WTC11 (cell line): ENCODE results near the gene GPR135. TPM values are rescaled to one million over a fixed set of nuclear protein-coding genes. Genes with fewer than 3 reads are reported as not detected.

Experiments used
- ATAC-seq: fragments of 200-7000 bp; cut with Tn5 transposase; 2 replicates; pipeline ENCODE4 v1.10.0; 2021; ENCODE audit warnings: mild to moderate bottlenecking, moderate library complexity
- CTCF ChIA-PET: fragments of 300-600 bp; sonication (Branson Sonifier 250); formaldehyde crosslinking; loops from one replicate; lab custom pipeline; 2021; ENCODE audit warnings: antibody characterized with exemption; lab: Charles Lee
- POLR2A ChIA-PET: fragments of 350-600 bp; sonication (Branson Sonifier 250); formaldehyde crosslinking; loops from one replicate; lab custom pipeline; 2021; ENCODE audit warnings: antibody characterized with exemption; lab: Charles Lee
- DNase-seq: peaks from one replicate; pipeline ENCODE4 v3.0.0; 2021; ENCODE audit warnings: low spot score
- H3K27ac Mint-ChIP-seq: 2 replicates; pipeline ENCODE4 v1.8.0; 2021; ENCODE audit warnings: mixed read lengths
- H3K27me3 Mint-ChIP-seq: 2 replicates; pipeline ENCODE4 v1.8.0; 2021; ENCODE audit warnings: low read depth, mild to moderate bottlenecking, moderate library complexity, mixed read lengths
- H3K36me3 Mint-ChIP-seq: 2 replicates; pipeline ENCODE4 v1.8.0; 2021; ENCODE audit warnings: mixed read lengths
- H3K4me1 Mint-ChIP-seq: 2 replicates; pipeline ENCODE4 v1.8.0; 2022; ENCODE audit warnings: mixed read lengths
- H3K4me3 Mint-ChIP-seq: 2 replicates; pipeline ENCODE4 v1.8.0; 2021; ENCODE audit warnings: mild to moderate bottlenecking, moderate library complexity, mixed read lengths
- H3K9me3 Mint-ChIP-seq: 2 replicates; pipeline ENCODE4 v1.8.0; 2021; ENCODE audit warnings: mixed read lengths
- CBFB ChIP-seq: sonication (generic); formaldehyde crosslinking; IDR thresholded peaks from 2 replicates; pipeline ENCODE4 v1.8.1; 2022; ENCODE audit warnings: mild to moderate bottlenecking, low read depth, missing genetic modification reagents
- CREB1 ChIP-seq: sonication (generic); formaldehyde crosslinking; IDR thresholded peaks from 2 replicates; pipeline ENCODE4 v1.8.0; 2023; ENCODE audit warnings: mild to moderate bottlenecking, missing genetic modification reagents
- ETV6 ChIP-seq: sonication (generic); formaldehyde crosslinking; IDR thresholded peaks from 2 replicates; pipeline ENCODE4 v1.8.1; 2022; ENCODE audit warnings: mild to moderate bottlenecking, missing genetic modification reagents
- FOXJ3 ChIP-seq: sonication (generic); formaldehyde crosslinking; IDR thresholded peaks from 2 replicates; pipeline ENCODE4 v1.9.0; 2021; ENCODE audit warnings: missing genetic modification reagents, mild to moderate bottlenecking, borderline replicate concordance
- FOXK1 ChIP-seq: sonication (generic); formaldehyde crosslinking; IDR thresholded peaks from 2 replicates; pipeline ENCODE4 v1.8.0; 2022; ENCODE audit warnings: mild to moderate bottlenecking, moderate library complexity, missing genetic modification reagents
- GRHL2 ChIP-seq: fragments of 250-450 bp; sonication (Bioruptor Pico); IDR thresholded peaks from 2 replicates; pipeline ENCODE4 v1.8.0; 2022; ENCODE audit warnings: mild to moderate bottlenecking, moderate library complexity; ENCODE audit not compliant: insufficient replicate concordance, severe bottlenecking
- IRF2 ChIP-seq: sonication (generic); formaldehyde crosslinking; IDR thresholded peaks from 2 replicates; pipeline ENCODE4 v1.8.0; 2022; ENCODE audit warnings: low read depth, missing genetic modification reagents, borderline replicate concordance
- MXD4 ChIP-seq: fragments of 250-450 bp; sonication (Bioruptor Pico); IDR thresholded peaks from 2 replicates; pipeline ENCODE4 v1.8.0; 2021; ENCODE audit warnings: mild to moderate bottlenecking, moderate library complexity, borderline replicate concordance
- NFE2L1 ChIP-seq: sonication (generic); formaldehyde crosslinking; IDR thresholded peaks from 2 replicates; pipeline ENCODE4 v1.8.1; 2023; ENCODE audit warnings: missing genetic modification reagents
- NR2C2 ChIP-seq: sonication (generic); formaldehyde crosslinking; IDR thresholded peaks from 2 replicates; pipeline ENCODE4 v1.8.0; 2022; ENCODE audit warnings: mild to moderate bottlenecking, missing genetic modification reagents
- RORB ChIP-seq: fragments of 250-450 bp; sonication (Bioruptor Pico); IDR thresholded peaks from 2 replicates; pipeline ENCODE4 v1.9.0; 2021; ENCODE audit warnings: mild to moderate bottlenecking
- SMAD3 ChIP-seq: sonication (generic); formaldehyde crosslinking; IDR thresholded peaks from 2 replicates; pipeline ENCODE4 v1.8.0; 2022; ENCODE audit warnings: missing genetic modification reagents, mild to moderate bottlenecking, borderline replicate concordance
- SOX15 ChIP-seq: fragments of 250-450 bp; sonication (Bioruptor Pico); IDR thresholded peaks from 2 replicates; pipeline ENCODE4 v1.9.0; 2021; ENCODE audit warnings: mild to moderate bottlenecking
- TP53 ChIP-seq: sonication (generic); formaldehyde crosslinking; IDR thresholded peaks from 2 replicates; pipeline ENCODE4 v1.8.1; 2023; ENCODE audit warnings: mild to moderate bottlenecking, missing genetic modification reagents
- ZBTB21 ChIP-seq: sonication (generic); formaldehyde crosslinking; IDR thresholded peaks from 2 replicates; pipeline ENCODE4 v1.8.1; 2023; ENCODE audit warnings: mild to moderate bottlenecking, missing genetic modification reagents, borderline replicate concordance
- ZNF232 ChIP-seq: sonication (generic); formaldehyde crosslinking; IDR thresholded peaks from 2 replicates; pipeline ENCODE4 v1.8.0; 2022; ENCODE audit warnings: mild to moderate bottlenecking, missing genetic modification reagents
- ZNF317 ChIP-seq: sonication (generic); formaldehyde crosslinking; IDR thresholded peaks from 2 replicates; pipeline ENCODE4 v1.8.1; 2023; ENCODE audit warnings: low read depth, mild to moderate bottlenecking, moderate library complexity, missing genetic modification reagents, borderline replicate concordance
- ZNF396 ChIP-seq: fragments of 250-450 bp; sonication (Bioruptor Pico); IDR thresholded peaks from 2 replicates; pipeline ENCODE4 v1.8.0; 2021; ENCODE audit warnings: mild to moderate bottlenecking, moderate library complexity, borderline replicate concordance
- total RNA-seq: library from RNA; stranded (reverse); gene quantifications from 3 replicates; pipeline ENCODE4 v1.2.3, GENCODE V29; 2021
- TF ChIP-seq, protein P1 (sequence below): fragments of 250-450 bp; sonication (Bioruptor Pico); IDR thresholded peaks from 2 replicates; pipeline ENCODE4 v2.1.2; 2022; ENCODE audit warnings: mild to moderate bottlenecking, moderate library complexity
- TF ChIP-seq, protein P2 (sequence below): sonication (generic); formaldehyde crosslinking; IDR thresholded peaks from 2 replicates; pipeline ENCODE4 v1.8.0; 2022; ENCODE audit warnings: mild to moderate bottlenecking, missing genetic modification reagents
- TF ChIP-seq, protein P3 (sequence below): fragments of 250-450 bp; sonication (Bioruptor Pico); IDR thresholded peaks from 2 replicates; pipeline ENCODE4 v1.9.0; 2021; ENCODE audit warnings: moderate library complexity, mild to moderate bottlenecking, inconsistent platforms, borderline replicate concordance
- TF ChIP-seq, protein P4 (sequence below): sonication (generic); formaldehyde crosslinking; IDR thresholded peaks from 2 replicates; pipeline ENCODE4 v1.8.1; 2023; ENCODE audit warnings: mild to moderate bottlenecking, missing genetic modification reagents
- TF ChIP-seq, protein P5 (sequence below): sonication (generic); formaldehyde crosslinking; IDR thresholded peaks from 2 replicates; pipeline ENCODE4 v1.8.1; 2023; ENCODE audit warnings: mild to moderate bottlenecking, moderate library complexity, missing genetic modification reagents
- TF ChIP-seq, protein P6 (sequence below): sonication (generic); formaldehyde crosslinking; IDR thresholded peaks from 2 replicates; pipeline ENCODE4 v1.8.0; 2022; ENCODE audit warnings: mild to moderate bottlenecking, missing genetic modification reagents

Gene GPR135
- total RNA-seq, 1 experiment from 2014 or later, result 1.7 TPM

DNA sequence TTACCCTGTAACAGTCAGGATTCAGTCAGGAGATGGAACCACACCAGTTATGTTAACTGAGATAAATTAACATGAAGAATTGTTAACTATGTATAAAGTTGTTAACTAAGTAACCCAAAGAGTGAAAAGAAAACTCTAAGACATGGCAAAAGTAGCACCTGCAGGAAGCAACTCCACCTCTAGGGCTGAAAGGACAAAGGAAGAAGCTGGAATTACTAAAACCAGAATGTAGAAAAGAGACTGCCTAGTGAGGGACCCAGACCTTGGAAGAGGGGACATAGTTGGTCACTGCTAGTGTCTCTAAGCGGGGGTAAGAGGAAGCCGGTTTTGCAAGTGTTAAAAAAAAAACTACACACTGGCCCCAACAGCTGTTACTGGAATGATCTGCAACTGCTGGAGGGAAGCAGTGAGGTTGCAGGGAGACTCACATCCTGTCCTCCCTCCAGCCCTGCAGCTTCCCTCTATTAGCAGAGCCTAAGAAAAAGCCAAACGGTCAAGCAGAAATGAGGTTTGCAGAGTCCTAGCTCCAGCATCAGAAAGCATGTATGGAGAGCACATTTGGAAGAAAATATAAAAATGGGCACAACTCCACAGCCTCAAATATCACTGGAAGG is 39.8 kb downstream of the GPR135 start:
- Mint-ChIP-seq H3K9me3 (no peaks in the 10 kb centered on the region), H3K4me3 (no peak overlapping the region), H3K27ac (no peak overlapping the region), H3K36me3 (no peaks in the 10 kb centered on the region), H3K27me3 (no peaks in the 10 kb centered on the region), H3K4me1 (peaks cover 9% of the 10 kb centered on the region)
- ChIA-PET POLR2A (no interaction called here), CTCF (interaction anchor here (0.9 to 1.9 kb wide), 9 partner anchors 10 to 296 kb away, joined by 3 to 13 read pairs (median 4); partner anchors contain the start of gene DAAM1)
- no peak for DNase-seq
- ATAC-seq, result peak; percentile 64
- TF ChIP-seq NR2C2 (CRISPR knock-in tag) (no peak), RORB (CRISPR knock-in tag) (no peak), ZBTB21 (CRISPR knock-in tag) (no peak), ETV6 (CRISPR knock-in tag) (no peak), SOX15 (CRISPR knock-in tag) (no peak), NFE2L1 (CRISPR knock-in tag) (no peak), ZNF232 (CRISPR knock-in tag) (no peak), ZNF317 (CRISPR knock-in tag) (no peak), TP53 (CRISPR knock-in tag) (no peak), FOXK1 (CRISPR knock-in tag) (no peak), SMAD3 (CRISPR knock-in tag) (no peak), ZNF396 (no peak)
- TF ChIP-seq, protein P1, sequence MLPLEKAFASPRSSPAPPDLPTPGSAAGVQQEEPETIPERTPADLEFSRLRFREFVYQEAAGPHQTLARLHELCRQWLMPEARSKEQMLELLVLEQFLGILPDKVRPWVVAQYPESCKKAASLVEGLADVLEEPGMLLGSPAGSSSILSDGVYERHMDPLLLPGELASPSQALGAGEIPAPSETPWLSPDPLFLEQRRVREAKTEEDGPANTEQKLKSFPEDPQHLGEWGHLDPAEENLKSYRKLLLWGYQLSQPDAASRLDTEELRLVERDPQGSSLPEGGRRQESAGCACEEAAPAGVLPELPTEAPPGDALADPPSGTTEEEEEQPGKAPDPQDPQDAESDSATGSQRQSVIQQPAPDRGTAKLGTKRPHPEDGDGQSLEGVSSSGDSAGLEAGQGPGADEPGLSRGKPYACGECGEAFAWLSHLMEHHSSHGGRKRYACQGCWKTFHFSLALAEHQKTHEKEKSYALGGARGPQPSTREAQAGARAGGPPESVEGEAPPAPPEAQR, result no peak
- TF ChIP-seq, protein P2, sequence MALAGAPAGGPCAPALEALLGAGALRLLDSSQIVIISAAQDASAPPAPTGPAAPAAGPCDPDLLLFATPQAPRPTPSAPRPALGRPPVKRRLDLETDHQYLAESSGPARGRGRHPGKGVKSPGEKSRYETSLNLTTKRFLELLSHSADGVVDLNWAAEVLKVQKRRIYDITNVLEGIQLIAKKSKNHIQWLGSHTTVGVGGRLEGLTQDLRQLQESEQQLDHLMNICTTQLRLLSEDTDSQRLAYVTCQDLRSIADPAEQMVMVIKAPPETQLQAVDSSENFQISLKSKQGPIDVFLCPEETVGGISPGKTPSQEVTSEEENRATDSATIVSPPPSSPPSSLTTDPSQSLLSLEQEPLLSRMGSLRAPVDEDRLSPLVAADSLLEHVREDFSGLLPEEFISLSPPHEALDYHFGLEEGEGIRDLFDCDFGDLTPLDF (CRISPR knock-in tag), result no peak
- TF ChIP-seq, protein P3, sequence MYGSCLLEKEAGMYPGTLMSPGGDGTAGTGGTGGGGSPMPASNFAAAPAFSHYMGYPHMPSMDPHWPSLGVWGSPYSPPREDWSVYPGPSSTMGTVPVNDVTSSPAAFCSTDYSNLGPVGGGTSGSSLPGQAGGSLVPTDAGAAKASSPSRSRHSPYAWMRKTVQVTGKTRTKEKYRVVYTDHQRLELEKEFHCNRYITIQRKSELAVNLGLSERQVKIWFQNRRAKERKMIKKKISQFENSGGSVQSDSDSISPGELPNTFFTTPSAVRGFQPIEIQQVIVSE (CRISPR knock-in tag), result no peak
- TF ChIP-seq, protein P4, sequence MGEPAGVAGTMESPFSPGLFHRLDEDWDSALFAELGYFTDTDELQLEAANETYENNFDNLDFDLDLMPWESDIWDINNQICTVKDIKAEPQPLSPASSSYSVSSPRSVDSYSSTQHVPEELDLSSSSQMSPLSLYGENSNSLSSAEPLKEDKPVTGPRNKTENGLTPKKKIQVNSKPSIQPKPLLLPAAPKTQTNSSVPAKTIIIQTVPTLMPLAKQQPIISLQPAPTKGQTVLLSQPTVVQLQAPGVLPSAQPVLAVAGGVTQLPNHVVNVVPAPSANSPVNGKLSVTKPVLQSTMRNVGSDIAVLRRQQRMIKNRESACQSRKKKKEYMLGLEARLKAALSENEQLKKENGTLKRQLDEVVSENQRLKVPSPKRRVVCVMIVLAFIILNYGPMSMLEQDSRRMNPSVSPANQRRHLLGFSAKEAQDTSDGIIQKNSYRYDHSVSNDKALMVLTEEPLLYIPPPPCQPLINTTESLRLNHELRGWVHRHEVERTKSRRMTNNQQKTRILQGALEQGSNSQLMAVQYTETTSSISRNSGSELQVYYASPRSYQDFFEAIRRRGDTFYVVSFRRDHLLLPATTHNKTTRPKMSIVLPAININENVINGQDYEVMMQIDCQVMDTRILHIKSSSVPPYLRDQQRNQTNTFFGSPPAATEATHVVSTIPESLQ, result no peak
- TF ChIP-seq, protein P5, sequence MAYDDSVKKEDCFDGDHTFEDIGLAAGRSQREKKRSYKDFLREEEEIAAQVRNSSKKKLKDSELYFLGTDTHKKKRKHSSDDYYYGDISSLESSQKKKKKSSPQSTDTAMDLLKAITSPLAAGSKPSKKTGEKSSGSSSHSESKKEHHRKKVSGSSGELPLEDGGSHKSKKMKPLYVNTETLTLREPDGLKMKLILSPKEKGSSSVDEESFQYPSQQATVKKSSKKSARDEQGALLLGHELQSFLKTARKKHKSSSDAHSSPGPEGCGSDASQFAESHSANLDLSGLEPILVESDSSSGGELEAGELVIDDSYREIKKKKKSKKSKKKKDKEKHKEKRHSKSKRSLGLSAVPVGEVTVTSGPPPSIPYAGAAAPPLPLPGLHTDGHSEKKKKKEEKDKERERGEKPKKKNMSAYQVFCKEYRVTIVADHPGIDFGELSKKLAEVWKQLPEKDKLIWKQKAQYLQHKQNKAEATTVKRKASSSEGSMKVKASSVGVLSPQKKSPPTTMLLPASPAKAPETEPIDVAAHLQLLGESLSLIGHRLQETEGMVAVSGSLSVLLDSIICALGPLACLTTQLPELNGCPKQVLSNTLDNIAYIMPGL (CRISPR knock-in tag), result no peak

DNA sequence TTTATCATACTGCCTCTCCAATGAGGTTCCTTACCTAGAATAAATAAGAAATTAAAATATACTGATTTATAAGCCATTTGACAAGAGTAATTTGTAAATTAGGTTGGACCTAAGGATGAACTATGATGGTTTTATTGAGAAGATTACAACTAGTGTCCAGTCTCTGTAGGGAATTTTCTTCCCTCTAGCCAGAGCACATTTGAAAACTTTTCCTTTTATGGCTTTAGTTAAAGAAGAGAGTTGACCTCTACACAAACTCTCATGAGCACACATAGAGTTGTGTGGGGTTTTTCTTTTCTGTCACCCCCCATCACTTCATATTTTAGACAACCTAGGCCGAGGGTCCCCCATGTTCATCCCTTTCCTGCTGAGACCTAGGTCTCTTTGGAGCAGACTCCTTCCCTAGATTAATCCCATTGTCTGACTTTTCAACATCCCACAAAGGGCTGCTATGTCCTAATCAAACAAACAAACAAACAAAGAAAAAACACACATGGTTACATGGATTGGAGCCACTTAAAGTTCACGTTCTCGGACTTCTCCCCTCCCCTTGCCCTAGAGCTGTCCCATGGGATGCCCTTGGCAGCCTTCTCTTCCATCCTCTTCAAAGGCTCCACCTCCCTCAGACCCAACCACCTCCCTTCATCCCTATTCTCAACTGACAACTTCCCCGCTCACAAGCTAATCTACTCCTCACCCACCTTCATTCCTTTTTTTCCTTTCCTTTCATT is 40.7 kb downstream of the GPR135 start:
- no peak for TF ChIP-seq FOXJ3 (CRISPR knock-in tag)
- no peak for TF ChIP-seq MXD4 (CRISPR knock-in tag)
- TF ChIP-seq, protein P6, sequence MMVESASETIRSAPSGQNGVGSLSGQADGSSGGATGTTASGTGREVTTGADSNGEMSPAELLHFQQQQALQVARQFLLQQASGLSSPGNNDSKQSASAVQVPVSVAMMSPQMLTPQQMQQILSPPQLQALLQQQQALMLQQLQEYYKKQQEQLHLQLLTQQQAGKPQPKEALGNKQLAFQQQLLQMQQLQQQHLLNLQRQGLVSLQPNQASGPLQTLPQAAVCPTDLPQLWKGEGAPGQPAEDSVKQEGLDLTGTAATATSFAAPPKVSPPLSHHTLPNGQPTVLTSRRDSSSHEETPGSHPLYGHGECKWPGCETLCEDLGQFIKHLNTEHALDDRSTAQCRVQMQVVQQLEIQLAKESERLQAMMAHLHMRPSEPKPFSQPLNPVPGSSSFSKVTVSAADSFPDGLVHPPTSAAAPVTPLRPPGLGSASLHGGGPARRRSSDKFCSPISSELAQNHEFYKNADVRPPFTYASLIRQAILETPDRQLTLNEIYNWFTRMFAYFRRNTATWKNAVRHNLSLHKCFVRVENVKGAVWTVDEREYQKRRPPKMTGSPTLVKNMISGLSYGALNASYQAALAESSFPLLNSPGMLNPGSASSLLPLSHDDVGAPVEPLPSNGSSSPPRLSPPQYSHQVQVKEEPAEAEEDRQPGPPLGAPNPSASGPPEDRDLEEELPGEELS (CRISPR knock-in tag), result no peak
- no peak for TF ChIP-seq CBFB
- no peak for TF ChIP-seq IRF2 (CRISPR knock-in tag)
- no peak for TF ChIP-seq CREB1 (CRISPR knock-in tag)
- TF ChIP-seq GRHL2 (CRISPR knock-in tag), result no peak
- DNase-seq (no peak), ATAC-seq (0 out of 2 replicates have a peak, but pooled peaks have one; percentile 16)
- ChIA-PET POLR2A (no interaction called here), CTCF (interaction anchor here (1.1 to 1.9 kb wide), 7 partner anchors 11 to 295 kb away, joined by 3 to 13 read pairs (median 4); partner anchors contain the start of gene DAAM1)
- no peak overlapping the region for H3K4me3 Mint-ChIP-seq
- no peaks in the 10 kb centered on the region for H3K27me3 Mint-ChIP-seq
- peaks cover 9% of the 10 kb centered on the region for H3K4me1 Mint-ChIP-seq
- H3K9me3 Mint-ChIP-seq, result no peaks in the 10 kb centered on the region
- H3K36me3 Mint-ChIP-seq, result no peaks in the 10 kb centered on the region
- H3K27ac Mint-ChIP-seq, result no peak overlapping the region
